Lower leg skin (tissue), 3 donors: ENCODE results near the gene RETSAT.

Source experiments
- CTCF ChIP-seq, 3 donors: fragments of 450-650 bp; IDR thresholded peaks; one replicate each; pipeline ENCODE4 v1.5.1; 2016; ENCODE audit warnings: antibody characterized with exemption in 3 of 3, mild to moderate bottlenecking in 3 of 3, moderate library complexity in 2 of 3
- POLR2A ChIP-seq, 2 donors: fragments of 450-650 bp; IDR thresholded peaks; one replicate each; pipeline ENCODE4 v1.6.1; 2016 to 2017; ENCODE audit warnings: antibody characterized with exemption in 2 of 2, mild to moderate bottlenecking in 1 of 2, moderate library complexity in 1 of 2

GRCh38 chr2:85388878-85389538 lies 34.7 kb upstream of the RETSAT start:
- TF ChIP-seq CTCF (IDR thresholded peaks at IDR 0.05): no peak
- no peak for TF ChIP-seq POLR2A (IDR thresholded peaks at IDR 0.05)
